Measurements from ENCODE around the gene PITPNM1.
A peak's percentile ranks its signal among the peaks of the same experiment; 100 is the strongest.

The PITPNM1 gene

GRCh38 chr11:67463680-67464410 is 41.3 kb downstream of the PITPNM1 start:
- peak; percentile 81 to 82 for DNase-seq

- DNase-seq = no peak
Observed at GRCh38 chr11:67463186-67463585, 42.0 kb downstream of the PITPNM1 start.

- DNase-seq = no peak
Observed at GRCh38 chr11:67458266-67458665, 46.9 kb downstream of the PITPNM1 start.

- DNase-seq = no peak
Observed at GRCh38 chr11:67457453-67457852, 47.7 kb downstream of the PITPNM1 start.

- DNase-seq = no peak
Observed at GRCh38 chr11:67456068-67456705, 49.0 kb downstream of the PITPNM1 start.

GRCh38 chr11:67455054-67455453 is 50.1 kb downstream of the PITPNM1 start, which contains the start of gene CABP4:
Gene CABP4, plus strand, starts transcription at chr11:67455354. Its CDS starts 70 bp downstream, at chr11:67455424.
- no peak for DNase-seq

GRCh38 chr11:67453816-67454732 is 51.1 kb downstream of the PITPNM1 start:
- DNase-seq = no peak

- no peak for DNase-seq
Observed at GRCh38 chr11:67452141-67452952, 52.8 kb downstream of the PITPNM1 start, which contains the start of gene GPR152. Gene GPR152, minus strand, starts transcription at chr11:67452729. Its CDS starts 5 bp downstream, at chr11:67452724.

- no peak for DNase-seq
Observed at GRCh38 chr11:67451658-67451976, 53.5 kb downstream of the PITPNM1 start.

GRCh38 chr11:67450796-67451657 is 54.1 kb downstream of the PITPNM1 start:
- DNase-seq = no peak

- DNase-seq = peak; percentile 41 to 51
Observed at GRCh38 chr11:67449116-67449844, 55.9 kb downstream of the PITPNM1 start.

GRCh38 chr11:67448220-67448609 is 56.9 kb downstream of the PITPNM1 start:
- DNase-seq = no peak

- DNase-seq = no peak
Observed at GRCh38 chr11:67445515-67445914, 59.6 kb downstream of the PITPNM1 start.

- no peak for DNase-seq
Observed at GRCh38 chr11:67442504-67443404, 62.4 kb downstream of the PITPNM1 start.

All from inflammatory macrophage treated with lipopolysaccharide for 1 hour (primary cell).